ENCODE data around the gene KLF2.
"Not testable (repeated sequence)": the region's sequence is repeated elsewhere in the genome, so short reads cannot be mapped to it uniquely, and the experiment has no call there.

The KLF2 gene

GRCh38 chr19:16338470-16339360 lies 14.1 kb downstream of the KLF2 start:
- DNase-seq: no peak

DNA sequence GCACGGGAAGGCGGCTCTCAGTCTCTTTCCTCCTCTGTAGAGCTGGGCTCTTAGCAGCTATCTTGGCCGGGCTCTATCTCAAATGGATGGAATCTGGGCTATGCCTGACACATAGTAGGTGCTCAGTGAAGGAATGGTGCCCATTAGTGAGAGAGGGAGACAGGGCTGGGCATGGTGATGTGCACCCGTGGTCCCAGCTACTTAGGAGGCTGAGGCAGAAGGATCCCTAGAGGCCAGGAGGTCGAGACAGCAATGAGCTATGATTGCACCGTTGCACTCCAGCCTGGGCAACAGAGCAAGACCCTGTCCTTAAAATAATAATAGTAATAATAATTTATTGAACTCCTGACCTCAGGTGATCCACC lies 14.7 kb downstream of the KLF2 start:
- DNase-seq: no peak

- no peak for DNase-seq
These were observed 15.5 kb downstream of the KLF2 start for GRCh38 chr19:16340092-16340491.

DNA sequence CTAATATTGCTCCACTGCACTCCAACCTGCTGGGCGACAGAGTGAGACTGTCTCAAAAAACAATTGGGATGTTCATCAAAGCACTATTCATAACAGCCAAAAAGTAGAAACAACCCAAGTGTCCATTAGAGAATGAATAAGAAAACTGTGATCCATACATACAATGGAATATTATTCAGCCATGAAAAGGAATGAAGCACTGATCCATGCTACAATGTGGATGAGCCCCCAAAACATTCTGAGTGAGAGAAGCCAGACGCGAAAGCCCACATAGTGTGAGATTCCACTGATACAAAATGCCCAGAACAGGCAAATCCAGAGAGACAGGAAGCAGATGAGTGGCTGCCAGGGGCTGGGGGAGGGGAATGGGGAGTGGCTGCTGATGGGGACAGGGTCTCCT lies 16.0 kb downstream of the KLF2 start:
- DNase-seq: no peak

- DNase-seq: no peak
These were observed 17.5 kb downstream of the KLF2 start for GRCh38 chr19:16342002-16342715.

DNA sequence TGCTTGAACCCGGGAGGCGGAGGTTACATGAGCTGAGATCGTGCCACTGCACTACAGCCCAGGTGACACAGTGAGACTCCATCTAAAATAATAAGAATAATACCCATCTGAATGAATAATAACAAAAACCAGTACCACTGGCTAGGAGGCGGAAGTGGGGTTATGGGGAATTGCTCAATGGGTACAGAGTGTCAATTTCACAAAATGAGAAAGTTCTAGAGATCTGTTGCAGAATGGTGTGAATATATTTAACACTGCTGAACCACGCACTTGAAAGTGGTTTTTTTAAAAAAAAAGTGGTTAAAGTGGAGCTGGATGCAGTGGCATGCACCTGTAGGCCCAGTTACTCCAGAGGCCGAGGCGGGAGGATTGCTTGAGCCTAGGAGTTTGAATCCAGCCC lies 18.5 kb downstream of the KLF2 start:
- no peak for DNase-seq

DNA sequence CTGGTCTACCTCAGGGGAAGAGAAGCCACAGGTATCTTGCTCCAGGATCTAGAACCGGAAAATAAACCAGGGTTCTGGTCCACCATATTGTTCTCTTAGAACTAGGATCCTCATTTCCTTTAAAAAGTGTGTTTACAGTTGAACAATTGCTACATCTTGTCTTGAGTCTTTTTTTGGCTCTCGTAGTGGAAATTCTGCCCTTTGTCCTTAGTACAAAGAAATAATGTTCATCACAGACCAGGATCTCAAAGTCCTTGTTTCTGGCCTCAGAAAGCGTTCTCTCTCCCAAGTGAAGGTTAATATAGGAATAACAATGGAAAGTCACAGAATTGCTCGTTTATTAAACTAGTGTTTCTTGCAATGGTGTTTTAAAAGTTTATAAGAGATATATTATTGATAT lies 20.8 kb downstream of the KLF2 start:
- DNase-seq: no peak

DNA sequence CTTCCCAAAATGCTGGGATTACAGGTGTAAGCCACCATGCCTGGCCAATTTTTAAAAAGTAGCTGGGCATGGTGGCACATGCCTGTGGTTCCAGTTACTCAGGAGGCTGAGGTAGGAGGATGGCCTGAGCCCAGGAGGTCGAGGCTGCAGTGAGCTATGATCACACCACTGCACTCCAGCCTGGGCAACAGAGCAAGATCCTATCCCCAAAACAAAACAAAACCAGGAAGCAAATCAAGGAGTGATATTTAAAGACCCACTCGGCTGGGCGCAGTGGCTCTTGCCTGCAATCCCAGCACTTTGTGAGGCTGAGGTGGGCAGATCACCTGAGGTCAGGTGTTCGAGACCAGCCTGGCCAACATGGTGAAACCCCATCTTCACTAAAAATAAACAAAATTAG lies 22.5 kb downstream of the KLF2 start:
- not testable (repeated sequence) for DNase-seq

DNA sequence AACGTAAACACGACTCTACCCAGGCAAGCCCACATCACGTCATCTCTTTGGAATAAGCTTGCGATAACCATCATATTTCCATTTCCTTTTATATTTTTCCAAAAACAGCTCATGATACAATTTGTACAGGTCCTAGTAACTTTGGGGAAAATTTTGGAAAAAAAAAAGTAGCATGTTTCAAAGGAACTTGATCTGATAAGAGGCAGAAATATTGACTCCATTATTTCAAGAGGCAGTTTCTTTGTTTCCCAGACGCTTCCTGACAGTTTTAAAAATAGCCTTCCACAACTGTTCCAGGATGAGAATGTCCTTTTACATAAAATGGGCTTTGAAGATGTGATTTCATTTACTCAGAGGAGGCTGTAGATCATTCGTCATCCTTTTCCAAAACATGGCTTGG lies 23.1 kb downstream of the KLF2 start:
- DNase-seq: no peak

- DNase-seq: peak; percentile 3
These were observed 25.0 kb downstream of the KLF2 start for GRCh38 chr19:16349551-16350152.

DNA sequence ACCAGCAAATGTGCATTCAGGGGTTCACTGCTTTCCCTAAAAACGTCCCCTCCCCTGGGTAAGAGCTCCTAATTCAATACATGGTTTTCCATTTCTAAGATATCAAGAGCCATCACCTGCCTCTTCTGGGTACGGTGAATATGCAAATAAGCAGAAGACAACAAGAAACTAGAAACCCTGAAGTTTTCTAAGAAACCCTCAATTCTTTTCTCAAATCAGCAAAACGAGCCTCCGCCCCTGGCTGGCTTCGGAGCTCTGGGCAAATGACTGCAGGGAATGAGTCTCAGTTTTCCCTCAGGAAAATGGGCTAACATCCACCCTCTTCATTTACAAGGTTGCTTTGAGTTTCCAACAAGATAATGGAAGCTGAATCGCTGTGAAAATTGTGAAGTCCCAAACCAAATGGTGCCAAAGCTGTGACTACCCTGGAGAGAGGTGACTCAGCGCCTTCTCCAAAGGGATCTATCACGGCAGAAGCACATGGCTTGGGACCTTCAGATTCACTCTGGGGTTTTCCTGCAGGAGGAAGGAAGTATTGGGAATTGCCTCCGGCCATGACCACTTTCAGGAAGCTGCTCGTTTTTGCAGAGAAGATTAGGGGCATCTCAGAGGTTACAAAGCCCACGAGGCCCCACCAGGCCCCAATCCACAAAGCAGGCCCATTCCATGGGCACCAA lies 26.6 kb downstream of the KLF2 start:
- no peak for DNase-seq

GRCh38 chr19:16355293-16356043 lies 30.8 kb downstream of the KLF2 start:
- peak; percentile 3 for DNase-seq

DNA sequence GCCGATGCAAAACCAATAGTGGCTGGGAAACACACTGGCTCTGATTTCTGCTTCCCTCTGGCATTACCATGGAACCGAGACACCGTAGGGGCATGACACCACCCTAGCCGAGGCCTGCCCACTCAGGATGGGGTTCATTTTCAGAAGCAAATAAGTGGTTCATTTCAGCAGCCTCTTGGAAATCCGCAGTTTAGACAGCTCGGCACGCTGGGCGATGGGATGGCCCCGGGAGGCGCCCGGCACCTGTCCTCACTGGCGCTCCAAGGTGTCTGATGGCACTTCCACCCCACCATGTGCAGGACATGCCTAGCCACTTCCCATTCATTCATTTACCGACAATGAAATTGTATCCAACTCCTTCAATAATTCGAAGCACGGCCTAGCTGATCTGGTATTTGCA lies 33.8 kb downstream of the KLF2 start:
- DNase-seq: no peak

- no peak for DNase-seq
These were observed 34.4 kb downstream of the KLF2 start for GRCh38 chr19:16359074-16359473.

DNA sequence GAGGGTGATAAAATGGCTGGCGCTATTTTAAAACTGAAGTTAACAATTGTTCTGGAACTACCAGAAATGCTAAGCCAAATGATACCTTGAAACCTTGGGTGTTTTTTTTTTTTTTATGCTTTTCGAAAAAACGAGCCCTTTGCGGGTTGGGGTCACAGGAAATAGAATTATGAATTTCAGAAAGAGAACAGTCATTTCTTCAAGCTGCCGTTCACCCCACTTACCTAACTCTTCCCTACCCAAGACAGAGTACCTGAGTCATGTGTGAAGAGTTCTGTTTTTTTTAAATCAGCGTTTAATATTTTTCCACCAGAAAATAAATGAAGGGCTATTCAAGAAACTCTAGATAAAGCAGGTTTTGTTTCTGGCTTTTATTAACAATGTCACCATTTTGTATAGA lies 35.3 kb downstream of the KLF2 start:
- DNase-seq: no peak

DNA sequence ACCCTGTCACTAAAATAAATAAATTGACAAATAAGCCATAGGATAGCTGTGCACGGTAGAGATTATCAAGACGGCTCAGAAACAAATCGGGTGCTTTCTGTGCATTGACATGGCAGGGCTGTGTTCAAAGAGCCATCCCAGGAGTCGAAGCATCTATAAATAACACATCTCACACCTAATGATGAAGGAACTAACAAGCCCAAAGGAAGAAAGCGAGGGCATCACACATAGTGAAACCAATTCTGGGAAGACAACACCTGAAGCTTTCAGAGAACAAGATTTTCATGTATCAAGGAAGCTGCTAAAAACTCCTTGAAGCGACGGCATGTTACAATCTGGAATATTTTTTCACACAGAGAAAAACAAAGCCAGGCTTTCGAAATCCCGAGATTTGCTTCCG lies 36.1 kb downstream of the KLF2 start:
- DNase-seq: no peak

GRCh38 chr19:16361254-16361653 lies 36.6 kb downstream of the KLF2 start:
- no peak for DNase-seq

DNA sequence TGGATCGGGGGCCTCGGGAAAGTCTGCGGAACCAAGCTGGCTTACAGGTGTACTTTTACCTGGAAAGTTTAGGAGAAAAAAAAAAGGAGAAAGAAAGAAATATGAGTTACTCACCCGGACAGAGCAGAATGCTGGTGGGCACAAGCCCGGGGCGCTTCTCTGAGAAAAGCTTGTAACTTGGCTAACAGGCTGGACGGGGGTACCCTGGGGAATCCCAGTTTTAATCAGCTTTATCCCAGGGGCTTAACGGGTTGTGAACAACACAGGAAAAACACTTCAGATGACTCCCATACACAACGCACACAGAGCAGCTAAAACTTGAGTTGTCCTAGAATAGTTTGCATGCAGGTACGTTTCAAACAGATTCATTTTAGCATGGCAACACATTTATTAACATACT lies 37.3 kb downstream of the KLF2 start:
- no peak for DNase-seq

- no peak for DNase-seq
These were observed 38.7 kb downstream of the KLF2 start for GRCh38 chr19:16363133-16363851.

GRCh38 chr19:16363852-16364230 lies 39.2 kb downstream of the KLF2 start:
- no peak for DNase-seq

DNA sequence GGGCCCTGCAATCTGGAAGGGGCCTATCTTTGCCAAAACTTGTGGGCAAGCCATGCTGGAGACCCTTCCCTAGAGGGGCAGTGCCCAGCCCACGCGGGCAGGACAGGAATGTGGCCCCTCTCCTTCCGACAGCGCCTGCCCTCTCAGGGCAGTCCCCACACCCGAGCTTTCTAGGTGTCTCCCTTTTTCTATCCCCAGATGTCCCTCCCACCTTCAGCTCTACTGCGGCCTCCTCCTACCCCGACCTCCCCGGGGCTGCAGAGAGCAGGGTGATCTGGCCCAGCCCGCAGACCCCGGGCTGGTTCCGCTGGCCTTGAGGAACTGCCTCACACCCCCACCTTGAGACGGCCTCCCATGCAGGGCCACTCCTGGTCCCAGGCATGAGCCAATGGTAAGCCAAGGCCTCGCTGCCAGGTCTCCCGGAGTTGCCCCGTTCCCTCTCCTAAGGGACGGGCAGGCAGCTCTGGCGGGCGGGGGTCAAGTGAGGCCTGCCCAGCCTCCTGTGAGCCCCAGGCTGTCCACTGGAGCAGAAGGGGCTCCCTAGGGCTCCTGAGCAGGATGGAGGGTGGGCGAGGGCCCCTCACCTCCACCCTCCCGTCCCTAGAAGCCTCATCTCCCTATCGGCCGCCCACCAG lies 39.7 kb downstream of the KLF2 start:
- no peak for DNase-seq

Data from NCI-H2227 treated with DMSO at 0.1 percent for 48 hours (cell line).